SU-DHL-6 (cell line): ENCODE data around the gene SYCE1L.

Source experiments
- H2AFZ ChIP-seq: fragments of 200-600 bp; sonication (generic); 2 replicates; pipeline ENCODE4 v1.6.1; 2014; ENCODE audit warnings: low read depth, mild to moderate bottlenecking, moderate library complexity, mixed read lengths, antibody characterized with exemption, low read length; ENCODE audit not compliant: severe bottlenecking
- H3F3A ChIP-seq: fragments of 200-600 bp; shearing (Covaris generic); 2 replicates; pipeline ENCODE4 v1.6.0; 2016; ENCODE audit warnings: antibody characterized with exemption, mild to moderate bottlenecking; ENCODE audit not compliant: insufficient read depth
- H3K27ac ChIP-seq: fragments of 200-600 bp; sonication (generic); 2 replicates; pipeline ENCODE4 v1.5.1; 2016; ENCODE audit warnings: low read depth, mild to moderate bottlenecking, low read length, moderate library complexity, mixed read lengths
- H3K27me3 ChIP-seq: fragments of 200-600 bp; sonication (generic), shearing (Covaris generic); 2 replicates; pipeline ENCODE4 v1.6.0; 2014; ENCODE audit warnings: mild to moderate bottlenecking, low read length
- H3K36me3 ChIP-seq: fragments of 200-600 bp; sonication (generic); 2 replicates; pipeline ENCODE4 v1.6.1; 2014; ENCODE audit warnings: mild to moderate bottlenecking, low read length, mixed read lengths
- H3K4me2 ChIP-seq: fragments of 300-600, 200-600 bp; shearing (Covaris generic), sonication (generic); 2 replicates; pipeline ENCODE4 v1.6.0; 2014; ENCODE audit warnings: low read length, low read depth, mild to moderate bottlenecking; ENCODE audit not compliant: poor library complexity, severe bottlenecking
- H3K4me3 ChIP-seq: fragments of 200-600 bp; sonication (generic); 2 replicates; pipeline ENCODE4 v1.5.1; 2014; ENCODE audit warnings: antibody characterized with exemption, low read length, mild to moderate bottlenecking, mixed read lengths; ENCODE audit not compliant: insufficient read depth, poor library complexity, severe bottlenecking
- H3K79me2 ChIP-seq: fragments of 200-600 bp; sonication (generic); 2 replicates; pipeline ENCODE4 v1.6.1; 2014; ENCODE audit warnings: mild to moderate bottlenecking, low read length, moderate library complexity; ENCODE audit not compliant: insufficient read depth
- H3K9ac ChIP-seq: fragments of 200-600 bp; sonication (generic); 2 replicates; pipeline ENCODE4 v1.7.0; 2014; ENCODE audit warnings: mild to moderate bottlenecking, low read length
- H3K9me2 ChIP-seq: fragments of 200-600 bp; sonication (generic); replicated peaks from 2 replicates; pipeline ENCODE4 v1.6.1; 2014; ENCODE audit warnings: low read length; ENCODE audit not compliant: insufficient read depth
- H3K9me3 ChIP-seq: fragments of 200-600 bp; sonication (generic); 2 replicates; pipeline ENCODE4 v1.6.1; 2014; ENCODE audit warnings: low read length, mixed read lengths; ENCODE audit not compliant: insufficient read depth
- H4K20me1 ChIP-seq: fragments of 200-600 bp; sonication (generic); 2 replicates; pipeline ENCODE4 v1.6.1; 2014; ENCODE audit warnings: low read depth, mild to moderate bottlenecking, antibody characterized with exemption, low read length, moderate library complexity, mixed read lengths
- EZH2phosphoT487 ChIP-seq: fragments of 200-600 bp; sonication (generic), shearing (Covaris generic); conservative IDR thresholded peaks from 2 replicates; pipeline ENCODE4 v1.6.1; 2018; ENCODE audit warnings: mild to moderate bottlenecking, antibody characterized with exemption, low read length, moderate library complexity, mixed read lengths
- TF ChIP-seq, protein P1 (sequence below): fragments of 200-600 bp; sonication (generic); IDR thresholded peaks from one replicate; pipeline ENCODE4 v1.5.1; 2017; ENCODE audit warnings: antibody characterized with exemption, mild to moderate bottlenecking, low read length, moderate library complexity; ENCODE audit not compliant: insufficient read depth, poor library complexity, severe bottlenecking

Gene SYCE1L

DNA sequence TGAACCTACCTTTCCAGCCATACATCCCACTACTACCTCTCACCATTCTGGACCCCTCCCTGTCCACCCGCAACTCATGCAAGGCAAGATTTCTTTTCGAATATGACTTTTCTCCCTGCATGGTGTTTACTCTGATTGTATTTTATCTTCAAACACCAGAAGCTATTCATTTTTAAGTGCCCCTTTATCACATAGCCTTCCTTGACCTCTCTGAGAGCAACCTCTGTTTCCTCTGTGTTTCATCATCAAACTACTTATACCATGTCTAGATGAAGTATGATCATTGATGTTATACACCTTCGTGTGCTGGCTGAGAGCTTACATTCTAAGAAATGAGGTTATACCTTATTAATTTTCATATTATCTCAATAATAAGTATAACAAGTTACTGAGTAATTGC lies 31.8 kb downstream of the SYCE1L start:
- H3K27ac ChIP-seq, result no peak overlapping the region
- H3K9me3 ChIP-seq, result no peaks in the 10 kb centered on the region
- H3K27me3 ChIP-seq, result no peaks in the 10 kb centered on the region
- no peaks in the 10 kb centered on the region for H3K36me3 ChIP-seq
- no peaks in the 10 kb centered on the region for H3K79me2 ChIP-seq
- H3K4me2 ChIP-seq, result no peak overlapping the region
- no peak overlapping the region for H3K9ac ChIP-seq
- H3F3A ChIP-seq, result no peaks in the 10 kb centered on the region
- no peaks in the 10 kb centered on the region for H3K9me2 ChIP-seq
- H3K4me3 ChIP-seq, result no peak overlapping the region
- no peaks in the 10 kb centered on the region for H4K20me1 ChIP-seq
- no peak overlapping the region for H2AFZ ChIP-seq
- no peak for TF ChIP-seq EZH2phosphoT487
- TF ChIP-seq, protein P1, sequence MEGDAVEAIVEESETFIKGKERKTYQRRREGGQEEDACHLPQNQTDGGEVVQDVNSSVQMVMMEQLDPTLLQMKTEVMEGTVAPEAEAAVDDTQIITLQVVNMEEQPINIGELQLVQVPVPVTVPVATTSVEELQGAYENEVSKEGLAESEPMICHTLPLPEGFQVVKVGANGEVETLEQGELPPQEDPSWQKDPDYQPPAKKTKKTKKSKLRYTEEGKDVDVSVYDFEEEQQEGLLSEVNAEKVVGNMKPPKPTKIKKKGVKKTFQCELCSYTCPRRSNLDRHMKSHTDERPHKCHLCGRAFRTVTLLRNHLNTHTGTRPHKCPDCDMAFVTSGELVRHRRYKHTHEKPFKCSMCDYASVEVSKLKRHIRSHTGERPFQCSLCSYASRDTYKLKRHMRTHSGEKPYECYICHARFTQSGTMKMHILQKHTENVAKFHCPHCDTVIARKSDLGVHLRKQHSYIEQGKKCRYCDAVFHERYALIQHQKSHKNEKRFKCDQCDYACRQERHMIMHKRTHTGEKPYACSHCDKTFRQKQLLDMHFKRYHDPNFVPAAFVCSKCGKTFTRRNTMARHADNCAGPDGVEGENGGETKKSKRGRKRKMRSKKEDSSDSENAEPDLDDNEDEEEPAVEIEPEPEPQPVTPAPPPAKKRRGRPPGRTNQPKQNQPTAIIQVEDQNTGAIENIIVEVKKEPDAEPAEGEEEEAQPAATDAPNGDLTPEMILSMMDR, result no peak

DNA sequence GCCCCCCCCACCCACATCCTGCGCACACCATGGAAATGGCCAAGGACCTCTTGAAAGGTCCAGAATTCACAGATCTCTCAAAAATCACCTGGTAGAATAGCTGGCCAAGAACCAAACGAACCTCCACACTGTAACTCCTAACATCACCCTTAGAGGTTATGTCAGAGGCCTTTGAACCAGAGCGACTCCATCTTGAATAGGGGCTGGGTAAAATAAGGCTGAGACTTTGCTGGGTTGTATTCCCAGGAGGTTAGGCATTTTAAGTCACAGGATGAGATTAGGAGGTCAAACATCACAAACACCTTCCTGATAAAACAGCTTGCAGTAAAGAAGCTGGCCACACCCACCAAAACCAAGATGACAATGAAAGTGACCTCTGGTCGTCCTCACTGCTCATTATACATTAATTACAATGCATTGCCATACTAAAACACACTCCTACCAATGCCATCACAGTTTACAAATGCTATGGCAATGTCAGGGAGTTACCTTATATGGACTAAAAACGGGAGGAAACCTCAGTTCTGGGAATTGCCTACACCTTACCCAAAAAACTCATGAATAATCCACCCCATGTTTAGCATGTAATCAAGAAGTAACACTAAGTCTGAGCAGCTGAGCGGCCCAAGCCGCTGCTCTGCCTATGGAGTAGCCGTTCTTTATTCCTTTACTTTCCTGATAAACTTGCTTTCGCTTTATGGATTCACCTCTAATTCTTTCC lies 34.8 kb downstream of the SYCE1L start:
- no peaks in the 10 kb centered on the region for H3K36me3 ChIP-seq
- no peaks in the 10 kb centered on the region for H3K27me3 ChIP-seq
- no peaks in the 10 kb centered on the region for H3K9me2 ChIP-seq
- H2AFZ ChIP-seq, result no peak overlapping the region
- H3K79me2 ChIP-seq, result no peaks in the 10 kb centered on the region
- H3K9me3 ChIP-seq, result no peaks in the 10 kb centered on the region
- no peak overlapping the region for H3K9ac ChIP-seq
- no peak overlapping the region for H3K4me3 ChIP-seq
- no peak overlapping the region for H3K4me2 ChIP-seq
- TF ChIP-seq, protein P1, result no peak
- H4K20me1 ChIP-seq, result no peaks in the 10 kb centered on the region
- H3F3A ChIP-seq, result no peaks in the 10 kb centered on the region
- H3K27ac ChIP-seq, result no peak overlapping the region

DNA sequence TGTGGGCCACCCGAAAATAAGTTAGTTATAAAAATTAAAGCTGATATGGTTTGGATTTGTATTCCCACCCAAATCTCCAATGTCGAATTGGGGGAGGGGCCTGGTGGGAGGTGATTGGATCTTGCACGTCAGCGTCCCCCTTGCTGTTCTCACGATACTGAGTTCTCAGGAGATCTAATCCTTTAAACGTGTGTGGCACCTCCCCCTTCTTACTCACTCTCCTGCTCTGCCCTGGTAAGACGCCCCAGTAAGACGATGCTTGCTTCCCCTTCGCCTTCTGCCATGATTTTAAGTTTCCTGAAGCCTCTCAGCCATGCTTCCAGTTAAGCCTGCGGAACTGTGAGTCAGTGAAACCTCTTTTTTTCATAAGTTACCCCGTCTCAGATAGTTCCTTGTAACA lies 35.4 kb downstream of the SYCE1L start:
- TF ChIP-seq, protein P1, result no peak
- TF ChIP-seq EZH2phosphoT487, result no peak
- no peak overlapping the region for H3K4me2 ChIP-seq
- H3K9ac ChIP-seq, result no peak overlapping the region
- H3F3A ChIP-seq, result no peaks in the 10 kb centered on the region
- H3K4me3 ChIP-seq, result no peak overlapping the region
- H3K27me3 ChIP-seq, result no peaks in the 10 kb centered on the region
- no peak overlapping the region for H3K27ac ChIP-seq
- no peaks in the 10 kb centered on the region for H3K9me3 ChIP-seq
- H3K79me2 ChIP-seq, result no peaks in the 10 kb centered on the region
- H3K9me2 ChIP-seq, result no peaks in the 10 kb centered on the region
- no peaks in the 10 kb centered on the region for H3K36me3 ChIP-seq
- no peak overlapping the region for H2AFZ ChIP-seq
- H4K20me1 ChIP-seq, result no peaks in the 10 kb centered on the region
